Measurements from ENCODE around the gene GRID1.

GRID1 gene

DNA sequence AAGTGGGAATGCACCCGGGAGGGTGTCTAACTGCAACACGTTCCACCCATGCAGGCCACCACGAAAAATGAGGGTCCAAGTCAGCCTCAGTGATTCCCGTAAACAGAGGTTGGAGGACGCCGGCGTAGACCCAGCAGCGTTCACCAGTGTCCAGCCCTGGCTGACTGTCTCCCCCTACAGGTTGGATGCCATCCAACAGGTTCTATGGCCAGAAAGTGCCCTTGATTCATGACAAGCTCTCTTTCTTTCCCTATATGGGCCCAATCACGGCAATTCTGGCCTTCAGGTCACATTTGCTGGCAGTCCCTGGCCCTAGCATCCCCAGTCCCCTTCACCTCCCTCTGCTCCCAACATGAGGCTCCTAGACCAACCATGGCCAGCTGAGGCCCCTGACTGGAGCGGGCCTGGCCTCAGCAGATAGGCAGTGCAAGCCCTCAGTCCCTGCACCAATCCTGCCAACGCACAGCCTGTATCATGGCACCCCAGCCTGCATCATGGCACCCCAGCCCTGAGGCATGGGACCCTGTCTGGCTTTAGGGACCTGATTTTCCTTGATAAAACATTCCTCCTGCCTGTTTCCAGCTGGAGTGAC is 227.4 kb downstream of the GRID1 start:
- peak; percentile 58 for DNase-seq (ENCODE audit: low spot score)

DNA sequence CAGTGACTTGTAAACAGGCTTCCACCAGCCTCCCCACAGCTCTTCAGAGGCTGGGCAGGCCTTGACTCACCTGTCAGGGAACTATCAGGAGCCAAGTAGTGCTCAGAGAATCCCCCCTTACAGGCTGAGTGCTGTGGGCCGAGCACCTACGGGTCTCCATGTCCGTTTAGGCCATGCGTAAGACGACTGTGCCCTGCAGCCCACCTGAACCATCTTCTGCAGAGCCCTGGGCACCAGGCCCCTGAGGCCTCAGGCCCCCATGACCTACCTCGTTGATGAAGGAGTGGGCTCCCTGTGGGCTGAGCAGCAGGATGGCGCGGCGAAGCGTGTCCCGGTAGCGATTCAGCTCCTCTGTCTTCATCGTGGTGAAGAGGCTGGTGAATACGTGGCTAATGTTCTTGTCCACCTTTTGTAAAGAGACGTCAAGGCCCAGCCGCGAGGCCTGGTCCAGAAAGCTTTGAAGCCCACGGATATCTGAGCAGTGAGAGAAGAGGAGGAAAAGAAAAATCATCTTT is 228.0 kb downstream of the GRID1 start:
- no peak for DNase-seq (ENCODE audit: low spot score)

- DNase-seq (ENCODE audit: low spot score), result no peak
These were observed 229.0 kb downstream of the GRID1 start for GRCh38 chr10:86137561-86137960.

GRCh38 chr10:86136934-86137333 is 229.7 kb downstream of the GRID1 start:
- DNase-seq (ENCODE audit: low spot score), result no peak

GRCh38 chr10:86135191-86135590 is 231.4 kb downstream of the GRID1 start:
- DNase-seq (ENCODE audit: low spot score), result no peak

DNA sequence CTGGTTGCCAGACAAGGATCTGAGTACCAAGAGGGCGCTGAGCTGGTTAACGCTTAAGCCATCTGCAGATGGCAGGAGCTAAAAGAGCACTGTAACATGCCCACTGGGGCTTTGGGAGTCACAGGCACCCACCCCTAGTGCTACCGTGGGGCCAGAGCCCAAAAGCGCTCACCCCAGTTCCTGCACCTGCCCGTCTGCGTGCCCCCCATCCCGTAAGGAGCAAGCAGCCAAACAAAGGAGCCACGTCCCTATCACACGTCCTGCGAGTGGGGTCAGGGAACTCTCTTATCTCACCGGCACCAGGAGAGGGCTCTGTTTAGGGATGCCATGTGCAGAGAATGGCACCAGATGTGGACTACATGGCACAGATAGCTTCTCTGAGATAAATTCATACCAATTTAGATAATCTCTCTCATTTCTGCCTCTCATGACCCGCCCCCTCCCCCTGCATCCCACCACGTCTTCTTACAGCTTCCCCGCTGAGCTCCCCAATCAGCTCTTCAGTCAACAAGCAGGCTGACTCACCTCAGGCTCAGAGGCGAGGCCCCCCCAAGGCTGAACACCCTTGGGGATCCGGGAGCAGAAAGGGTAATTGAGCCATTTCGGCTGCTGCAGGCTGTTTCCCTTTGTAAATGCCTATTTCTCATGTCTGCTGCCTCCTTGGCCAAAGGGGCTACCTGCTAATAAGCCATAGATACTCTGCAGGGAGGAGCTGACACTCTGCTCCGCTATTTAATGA is 235.7 kb downstream of the GRID1 start:
- no peak for DNase-seq (ENCODE audit: low spot score)

DNA sequence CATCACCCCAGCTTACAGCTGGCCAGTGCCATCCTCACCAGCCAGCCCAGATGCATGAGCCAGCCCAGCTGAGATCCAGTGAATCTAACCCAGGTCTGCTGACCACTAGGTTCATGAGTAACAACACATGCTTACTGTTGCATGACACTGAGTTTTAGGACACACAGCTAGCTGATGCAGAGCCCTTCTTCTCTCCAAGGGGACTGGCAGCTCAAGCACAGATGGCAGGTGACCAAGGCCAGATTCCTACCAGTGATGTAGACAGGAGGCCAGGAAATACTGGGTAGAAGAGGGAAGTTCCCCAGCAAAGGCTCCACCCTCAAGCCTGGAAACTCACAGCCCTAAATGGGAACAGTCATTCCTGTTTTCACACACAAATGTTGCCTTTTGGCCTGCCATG is 236.6 kb downstream of the GRID1 start:
- DNase-seq (ENCODE audit: low spot score), result no peak

DNA sequence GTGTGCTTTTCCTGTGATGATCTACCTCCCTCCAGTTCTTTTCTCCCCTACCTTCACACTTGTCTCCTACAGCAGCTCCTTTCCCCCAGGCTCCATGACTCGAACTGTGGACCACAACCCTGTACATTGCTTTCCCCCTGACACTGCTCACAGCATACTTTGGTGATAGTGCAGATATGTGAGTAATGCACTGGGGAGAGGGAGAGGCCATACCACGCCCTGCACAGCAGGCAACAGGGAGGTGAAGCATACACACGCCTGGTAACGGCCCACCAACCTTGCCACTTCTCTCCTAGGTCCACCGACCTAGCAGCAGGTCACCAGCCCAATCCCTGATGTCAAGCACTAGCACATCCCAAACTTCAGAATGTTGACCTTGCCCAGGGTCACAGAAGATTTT is 238.2 kb downstream of the GRID1 start:
- no peak for DNase-seq (ENCODE audit: low spot score)

GRCh38 chr10:86127274-86127819 is 239.2 kb downstream of the GRID1 start:
- DNase-seq (ENCODE audit: low spot score), result no peak

GRCh38 chr10:86124734-86125133 is 241.9 kb downstream of the GRID1 start:
- DNase-seq (ENCODE audit: low spot score), result no peak

GRCh38 chr10:86123715-86124114 is 242.9 kb downstream of the GRID1 start:
- DNase-seq (ENCODE audit: low spot score), result no peak

DNA sequence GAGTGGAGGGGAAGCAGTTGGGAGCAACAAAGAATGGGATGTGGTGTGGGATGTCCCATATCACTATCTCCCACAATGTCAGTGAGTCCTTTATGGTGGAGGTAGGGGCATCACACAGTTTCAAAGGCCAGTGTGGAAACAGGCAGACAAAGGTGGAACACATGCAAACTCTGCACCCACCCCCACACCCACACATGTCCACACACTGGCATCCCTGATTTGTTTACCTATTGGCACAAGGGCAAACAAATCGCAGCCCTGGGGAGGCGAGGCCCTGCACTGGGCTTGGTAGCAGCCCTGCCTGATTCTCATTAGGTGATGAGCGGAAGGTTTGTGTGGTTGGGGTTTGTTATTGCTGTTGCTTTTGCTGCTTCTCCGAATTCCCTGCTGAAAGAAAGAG is 243.3 kb downstream of the GRID1 start:
- DNase-seq (ENCODE audit: low spot score), result no peak

GRCh38 chr10:86122646-86123045 is 243.9 kb downstream of the GRID1 start:
- DNase-seq (ENCODE audit: low spot score), result no peak

DNA sequence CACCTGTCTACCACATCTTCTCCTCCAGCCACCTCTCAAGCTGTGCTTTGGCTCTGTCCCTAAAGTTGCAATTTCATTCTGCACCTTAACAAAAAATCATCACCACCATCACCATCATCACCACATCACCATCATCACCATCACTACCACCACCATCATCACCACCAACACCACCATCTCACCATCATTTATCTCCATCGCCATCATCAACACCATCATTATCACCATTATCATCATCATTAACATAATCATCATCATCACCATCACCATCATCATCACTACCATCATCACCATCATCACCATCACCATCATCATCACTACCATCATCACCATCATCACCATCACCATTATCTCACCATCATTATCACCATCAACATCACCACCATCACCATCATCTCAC is 245.4 kb downstream of the GRID1 start:
- DNase-seq (ENCODE audit: low spot score), result no peak

- DNase-seq (ENCODE audit: low spot score), result no peak
These were observed 249.5 kb downstream of the GRID1 start for GRCh38 chr10:86117051-86117450.

- DNase-seq (ENCODE audit: low spot score), result no peak
These were observed 252.6 kb downstream of the GRID1 start for GRCh38 chr10:86113983-86114382.

DNA sequence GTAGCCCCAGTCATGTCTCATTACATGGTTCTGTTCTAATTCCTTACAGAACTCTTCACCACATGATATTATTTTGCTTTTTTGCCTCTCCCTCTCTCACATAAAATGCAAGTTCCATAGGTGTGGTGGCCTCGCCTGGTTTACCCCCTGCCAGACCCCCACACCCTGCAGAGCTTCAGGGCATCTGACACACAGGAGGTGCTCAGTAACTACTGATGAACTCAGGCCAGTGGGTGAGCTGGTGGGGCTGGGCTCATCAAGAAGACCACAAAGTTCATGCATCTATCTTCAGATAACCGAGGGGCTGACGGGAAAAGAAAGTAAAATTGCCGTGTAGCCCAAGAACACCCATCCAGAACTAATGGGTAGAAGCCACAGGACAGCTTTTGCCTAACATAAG is 253.1 kb downstream of the GRID1 start:
- no peak for DNase-seq (ENCODE audit: low spot score)

GRCh38 chr10:86113044-86113443 is 253.6 kb downstream of the GRID1 start:
- no peak for DNase-seq (ENCODE audit: low spot score)

GRCh38 chr10:86111902-86112545 is 254.6 kb downstream of the GRID1 start:
- DNase-seq (ENCODE audit: low spot score), result no peak

GRCh38 chr10:86110156-86110786 is 256.3 kb downstream of the GRID1 start:
- peak; percentile 12 for DNase-seq (ENCODE audit: low spot score)

- DNase-seq (ENCODE audit: low spot score), result no peak
These were observed 257.2 kb downstream of the GRID1 start for GRCh38 chr10:86109421-86109820.

GRCh38 chr10:86108696-86109095 is 257.9 kb downstream of the GRID1 start:
- DNase-seq (ENCODE audit: low spot score), result no peak

Data from HuH-7 (cell line).